ENCODE measurements around the gene TXLNB.

- TF ChIP-seq CTCF (IDR thresholded peaks at IDR 0.05; ENCODE audit: insufficient read depth, low read length) (no peak), POLR2AphosphoS5 (IDR thresholded peaks at IDR 0.05; ENCODE audit: low read depth) (no peak), GABPA (IDR thresholded peaks at IDR 0.05; ENCODE audit: low read depth) (no peak)
- TF ChIP-seq, protein P1, sequence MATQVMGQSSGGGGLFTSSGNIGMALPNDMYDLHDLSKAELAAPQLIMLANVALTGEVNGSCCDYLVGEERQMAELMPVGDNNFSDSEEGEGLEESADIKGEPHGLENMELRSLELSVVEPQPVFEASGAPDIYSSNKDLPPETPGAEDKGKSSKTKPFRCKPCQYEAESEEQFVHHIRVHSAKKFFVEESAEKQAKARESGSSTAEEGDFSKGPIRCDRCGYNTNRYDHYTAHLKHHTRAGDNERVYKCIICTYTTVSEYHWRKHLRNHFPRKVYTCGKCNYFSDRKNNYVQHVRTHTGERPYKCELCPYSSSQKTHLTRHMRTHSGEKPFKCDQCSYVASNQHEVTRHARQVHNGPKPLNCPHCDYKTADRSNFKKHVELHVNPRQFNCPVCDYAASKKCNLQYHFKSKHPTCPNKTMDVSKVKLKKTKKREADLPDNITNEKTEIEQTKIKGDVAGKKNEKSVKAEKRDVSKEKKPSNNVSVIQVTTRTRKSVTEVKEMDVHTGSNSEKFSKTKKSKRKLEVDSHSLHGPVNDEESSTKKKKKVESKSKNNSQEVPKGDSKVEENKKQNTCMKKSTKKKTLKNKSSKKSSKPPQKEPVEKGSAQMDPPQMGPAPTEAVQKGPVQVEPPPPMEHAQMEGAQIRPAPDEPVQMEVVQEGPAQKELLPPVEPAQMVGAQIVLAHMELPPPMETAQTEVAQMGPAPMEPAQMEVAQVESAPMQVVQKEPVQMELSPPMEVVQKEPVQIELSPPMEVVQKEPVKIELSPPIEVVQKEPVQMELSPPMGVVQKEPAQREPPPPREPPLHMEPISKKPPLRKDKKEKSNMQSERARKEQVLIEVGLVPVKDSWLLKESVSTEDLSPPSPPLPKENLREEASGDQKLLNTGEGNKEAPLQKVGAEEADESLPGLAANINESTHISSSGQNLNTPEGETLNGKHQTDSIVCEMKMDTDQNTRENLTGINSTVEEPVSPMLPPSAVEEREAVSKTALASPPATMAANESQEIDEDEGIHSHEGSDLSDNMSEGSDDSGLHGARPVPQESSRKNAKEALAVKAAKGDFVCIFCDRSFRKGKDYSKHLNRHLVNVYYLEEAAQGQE (IDR thresholded peaks at IDR 0.05; ENCODE audit: insufficient replicate concordance, low read depth), result no peak
Observed at GRCh38 chr6:139247618-139248017, 44.2 kb downstream of the TXLNB start.
